Measurements from ENCODE around the gene MANF. TPM values are rescaled to one million over a fixed set of nuclear protein-coding genes. Genes with fewer than 3 reads are reported as not detected.

The MANF gene
- total and polyA plus RNA-seq, 7 donors: 12.2 to 138 (median 21.0) TPM

DNA sequence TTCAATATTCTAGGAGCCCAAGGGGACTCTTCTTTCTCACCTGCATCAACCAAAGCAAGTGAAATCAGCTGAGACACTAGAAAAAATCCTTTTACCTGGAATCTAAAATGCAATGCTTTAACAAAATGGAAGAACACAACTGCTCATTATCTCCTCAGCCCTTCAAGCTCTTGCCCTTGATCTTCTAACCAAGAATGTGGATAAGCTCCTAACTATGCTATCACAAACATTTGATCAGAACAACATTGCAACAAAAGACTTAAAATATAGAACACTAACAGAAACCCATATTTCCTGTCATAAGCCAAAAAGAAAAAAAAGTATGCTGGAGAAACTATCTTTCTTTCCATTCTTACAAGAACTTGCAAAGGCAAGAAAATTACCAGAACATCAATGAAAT, 18.6 kb downstream of the MANF start:
- H3K36me3 ChIP-seq: peaks cover 8 to 46% (median 12%) of the 10 kb centered on the region in 4 donors
- no peaks in the 10 kb centered on the region for H3K4me1 ChIP-seq
- H3K9me3 ChIP-seq: no peaks in the 10 kb centered on the region
- no peak for TF ChIP-seq EP300 (IDR thresholded peaks at IDR 0.05)
- TF ChIP-seq POLR2A (IDR thresholded peaks at IDR 0.05): no peak
- TF ChIP-seq POLR2AphosphoS5 (IDR thresholded peaks at IDR 0.05): no peak
- TF ChIP-seq, protein P1, sequence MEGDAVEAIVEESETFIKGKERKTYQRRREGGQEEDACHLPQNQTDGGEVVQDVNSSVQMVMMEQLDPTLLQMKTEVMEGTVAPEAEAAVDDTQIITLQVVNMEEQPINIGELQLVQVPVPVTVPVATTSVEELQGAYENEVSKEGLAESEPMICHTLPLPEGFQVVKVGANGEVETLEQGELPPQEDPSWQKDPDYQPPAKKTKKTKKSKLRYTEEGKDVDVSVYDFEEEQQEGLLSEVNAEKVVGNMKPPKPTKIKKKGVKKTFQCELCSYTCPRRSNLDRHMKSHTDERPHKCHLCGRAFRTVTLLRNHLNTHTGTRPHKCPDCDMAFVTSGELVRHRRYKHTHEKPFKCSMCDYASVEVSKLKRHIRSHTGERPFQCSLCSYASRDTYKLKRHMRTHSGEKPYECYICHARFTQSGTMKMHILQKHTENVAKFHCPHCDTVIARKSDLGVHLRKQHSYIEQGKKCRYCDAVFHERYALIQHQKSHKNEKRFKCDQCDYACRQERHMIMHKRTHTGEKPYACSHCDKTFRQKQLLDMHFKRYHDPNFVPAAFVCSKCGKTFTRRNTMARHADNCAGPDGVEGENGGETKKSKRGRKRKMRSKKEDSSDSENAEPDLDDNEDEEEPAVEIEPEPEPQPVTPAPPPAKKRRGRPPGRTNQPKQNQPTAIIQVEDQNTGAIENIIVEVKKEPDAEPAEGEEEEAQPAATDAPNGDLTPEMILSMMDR (IDR thresholded peaks at IDR 0.05): no peak
- no peaks in the 10 kb centered on the region for H3K27me3 ChIP-seq
- no peak overlapping the region for H3K27ac ChIP-seq
- no peak for DNase-seq
- H3K4me3 ChIP-seq: no peak overlapping the region
- intact Hi-C loops (cut with DNase I): no loop called here

DNA sequence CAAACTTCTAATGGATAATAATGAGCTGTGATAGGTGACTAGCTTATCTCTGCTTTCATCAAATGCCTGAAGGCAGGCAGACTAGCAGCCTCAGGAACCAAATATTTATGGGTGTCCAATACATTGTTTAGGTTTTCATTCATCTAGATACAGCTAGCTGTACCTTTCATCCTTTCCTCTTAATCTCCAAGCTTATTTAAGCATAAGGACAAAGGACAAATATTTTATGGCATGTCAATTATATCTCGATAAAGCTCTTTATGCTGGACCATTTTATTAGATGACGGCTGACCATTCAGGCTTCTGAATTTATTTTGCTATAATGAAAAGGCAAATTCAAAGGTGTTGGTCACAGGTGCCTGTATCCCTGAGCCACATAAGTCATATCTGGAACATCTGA, 22.9 kb downstream of the MANF start:
- peaks cover 0 to 54% (median 22%) of the 10 kb centered on the region in 4 donors for H3K36me3 ChIP-seq
- WGBS, 2 donors: 28 to 79% methylated on average over 2 of the region's 2 CpGs
- no peak overlapping the region for H3K4me3 ChIP-seq
- H3K4me1 ChIP-seq: no peaks in the 10 kb centered on the region
- no peaks in the 10 kb centered on the region for H3K9me3 ChIP-seq
- no peak for DNase-seq
- intact Hi-C loops (cut with DNase I): no loop called here
- no peak for TF ChIP-seq POLR2A (IDR thresholded peaks at IDR 0.05)
- TF ChIP-seq POLR2AphosphoS5 (IDR thresholded peaks at IDR 0.05): no peak
- no peak for TF ChIP-seq EP300 (IDR thresholded peaks at IDR 0.05)
- TF ChIP-seq, protein P1 (IDR thresholded peaks at IDR 0.05): no peak
- H3K27me3 ChIP-seq: no peaks in the 10 kb centered on the region
- no peak overlapping the region for H3K27ac ChIP-seq

DNA sequence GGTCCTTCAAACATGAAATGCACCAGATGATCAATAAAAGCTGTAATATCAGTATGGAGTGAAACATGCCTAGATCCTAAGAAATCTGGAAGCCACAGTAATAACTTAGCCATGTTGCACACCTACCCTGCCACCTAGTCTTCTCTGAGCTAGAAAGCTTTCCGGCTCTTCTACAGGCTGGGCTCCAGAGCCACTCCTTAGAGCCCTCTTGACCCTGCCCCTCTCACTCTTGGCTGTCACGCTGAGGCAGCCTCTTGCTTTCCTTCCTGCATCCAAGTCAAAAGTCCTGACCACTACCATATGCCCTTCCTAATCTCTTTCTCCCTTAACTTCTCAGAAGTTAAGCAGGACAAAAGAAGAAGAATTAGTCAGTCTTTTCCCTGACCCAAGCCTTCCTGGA, 23.7 kb downstream of the MANF start:
- 54 to 77% methylated on average over 2 of the region's 2 CpGs for WGBS, 2 donors
- DNase-seq: no peak
- H3K9me3 ChIP-seq: no peaks in the 10 kb centered on the region
- no peak overlapping the region for H3K27ac ChIP-seq
- intact Hi-C loops (cut with DNase I): no loop called here
- H3K4me3 ChIP-seq: no peak overlapping the region
- H3K27me3 ChIP-seq: no peaks in the 10 kb centered on the region
- peaks cover 0 to 56% (median 24%) of the 10 kb centered on the region in 4 donors for H3K36me3 ChIP-seq
- no peak for TF ChIP-seq EP300 (IDR thresholded peaks at IDR 0.05)
- TF ChIP-seq, protein P1 (IDR thresholded peaks at IDR 0.05): no peak
- TF ChIP-seq POLR2AphosphoS5 (IDR thresholded peaks at IDR 0.05): no peak
- no peak for TF ChIP-seq POLR2A (IDR thresholded peaks at IDR 0.05)
- H3K4me1 ChIP-seq: no peaks in the 10 kb centered on the region

DNA sequence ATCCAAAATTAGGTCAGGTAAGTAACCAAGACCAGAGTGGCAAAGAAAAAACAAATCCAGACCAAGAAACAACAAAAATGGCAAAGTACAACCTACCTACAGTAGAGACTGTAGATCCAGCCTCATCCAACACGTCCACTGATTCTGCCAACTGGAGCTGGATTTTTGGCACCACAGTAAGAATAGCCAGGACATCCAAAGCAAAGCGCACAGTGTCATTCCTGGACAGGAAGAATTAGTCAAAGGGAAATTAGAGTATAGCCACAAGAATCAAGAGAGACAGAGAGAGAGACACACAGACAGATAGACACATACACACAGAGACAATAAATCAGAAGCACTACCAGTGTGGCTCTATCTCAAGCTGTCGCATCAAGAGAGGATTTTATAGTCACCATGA, 37.1 kb downstream of the MANF start:
- H3K27ac ChIP-seq: no peak overlapping the region
- no peaks in the 10 kb centered on the region for H3K27me3 ChIP-seq
- no peaks in the 10 kb centered on the region for H3K9me3 ChIP-seq
- H3K4me3 ChIP-seq: no peak overlapping the region
- no peak for DNase-seq
- intact Hi-C loops (cut with DNase I): no loop called here
- no peaks in the 10 kb centered on the region for H3K4me1 ChIP-seq
- 96 to 97% methylated on average over 3 of the region's 3 CpGs for WGBS, 2 donors
- H3K36me3 ChIP-seq: peaks cover 17 to 82% (median 30%) of the 10 kb centered on the region in 4 donors
- TF ChIP-seq POLR2A (IDR thresholded peaks at IDR 0.05) (no peak), EP300 (IDR thresholded peaks at IDR 0.05) (no peak), POLR2AphosphoS5 (IDR thresholded peaks at IDR 0.05) (no peak)

DNA sequence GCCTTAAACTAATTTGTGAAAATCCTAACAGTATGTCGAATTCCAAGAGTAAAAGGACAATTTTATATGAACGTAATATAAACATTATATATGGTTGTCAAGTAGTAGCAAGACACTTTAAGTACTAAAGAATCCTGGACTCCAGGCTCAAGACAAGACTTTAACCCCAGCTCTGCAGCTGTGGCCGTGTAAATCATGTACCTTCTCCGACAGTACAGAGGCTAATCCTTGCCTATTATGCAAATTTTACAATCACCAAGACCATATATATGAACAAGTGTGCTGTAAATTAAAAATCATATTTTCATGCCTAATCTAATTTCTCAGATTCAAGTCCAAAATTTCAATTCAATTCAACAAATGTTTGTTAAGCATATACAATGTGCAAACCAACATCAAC, 41.8 kb downstream of the MANF start:
- Histone ChIP-seq H3K4me1 (no peaks in the 10 kb centered on the region), H3K36me3 (peaks cover 8 to 86% (median 21%) of the 10 kb centered on the region in 4 donors), H3K27ac (no peak overlapping the region), H3K4me3 (no peak overlapping the region), H3K9me3 (no peaks in the 10 kb centered on the region), H3K27me3 (no peaks in the 10 kb centered on the region)
- DNase-seq: no peak
- 66 to 83% methylated on average over 4 of the region's 4 CpGs for WGBS, 2 donors
- TF ChIP-seq, protein P1 (IDR thresholded peaks at IDR 0.05): no peak
- TF ChIP-seq EP300 (IDR thresholded peaks at IDR 0.05) (no peak), POLR2AphosphoS5 (IDR thresholded peaks at IDR 0.05) (no peak), POLR2A (IDR thresholded peaks at IDR 0.05) (no peak)
- intact Hi-C loops (cut with DNase I): no loop called here

Measured in sigmoid colon (tissue), 7 donors.